Endothelial cell (in vitro differentiated cells): ENCODE results near the gene UGT1A5. TPM values are rescaled to one million over a fixed set of nuclear protein-coding genes. Genes with fewer than 3 reads are reported as not detected.

Experiments used
- DNase-seq: peaks from one replicate; pipeline ENCODE4 v3.0.0; 2021; ENCODE audit warnings: low spot score
- H3K27ac Mint-ChIP-seq: one replicate; pipeline ENCODE4 v1.8.0; 2021; ENCODE audit warnings: mixed read lengths, inconsistent platforms; ENCODE audit not compliant: unreplicated experiment
- H3K27me3 Mint-ChIP-seq: one replicate; pipeline ENCODE4 v1.8.0; 2021; ENCODE audit warnings: mild to moderate bottlenecking, moderate library complexity, mixed read lengths, inconsistent platforms; ENCODE audit not compliant: unreplicated experiment
- H3K36me3 Mint-ChIP-seq: one replicate; pipeline ENCODE4 v1.8.0; 2021; ENCODE audit warnings: mild to moderate bottlenecking, low read depth, mixed read lengths, inconsistent platforms; ENCODE audit not compliant: unreplicated experiment
- H3K4me1 Mint-ChIP-seq: one replicate; pipeline ENCODE4 v1.8.0; 2021; ENCODE audit warnings: mild to moderate bottlenecking, mixed read lengths, inconsistent platforms; ENCODE audit not compliant: unreplicated experiment
- H3K4me3 Mint-ChIP-seq: one replicate; pipeline ENCODE4 v1.8.0; 2021; ENCODE audit warnings: mild to moderate bottlenecking, mixed read lengths, inconsistent platforms; ENCODE audit not compliant: unreplicated experiment
- H3K9me3 Mint-ChIP-seq: one replicate; pipeline ENCODE4 v1.8.0; 2021; ENCODE audit warnings: mixed read lengths, inconsistent platforms; ENCODE audit not compliant: unreplicated experiment
- total RNA-seq: library from RNA; stranded (reverse); fragmentation: NEBNext Ultra II Directional; extraction: Animal tissue kit (Norgen Biotek cat#: 25700); gene quantifications from one replicate; pipeline ENCODE4 v1.2.1, GENCODE V29; 2021; ENCODE audit not compliant: unreplicated experiment
- TF ChIP-seq, protein P1 (sequence below): fragments of 200-600 bp; sonication (generic); IDR thresholded peaks from one replicate; pipeline ENCODE4 v1.5.0; 2021; ENCODE audit warnings: antibody characterized with exemption; ENCODE audit not compliant: unreplicated experiment

UGT1A5 gene
- total RNA-seq, 1 donor from 2014 or later, result not detected

DNA sequence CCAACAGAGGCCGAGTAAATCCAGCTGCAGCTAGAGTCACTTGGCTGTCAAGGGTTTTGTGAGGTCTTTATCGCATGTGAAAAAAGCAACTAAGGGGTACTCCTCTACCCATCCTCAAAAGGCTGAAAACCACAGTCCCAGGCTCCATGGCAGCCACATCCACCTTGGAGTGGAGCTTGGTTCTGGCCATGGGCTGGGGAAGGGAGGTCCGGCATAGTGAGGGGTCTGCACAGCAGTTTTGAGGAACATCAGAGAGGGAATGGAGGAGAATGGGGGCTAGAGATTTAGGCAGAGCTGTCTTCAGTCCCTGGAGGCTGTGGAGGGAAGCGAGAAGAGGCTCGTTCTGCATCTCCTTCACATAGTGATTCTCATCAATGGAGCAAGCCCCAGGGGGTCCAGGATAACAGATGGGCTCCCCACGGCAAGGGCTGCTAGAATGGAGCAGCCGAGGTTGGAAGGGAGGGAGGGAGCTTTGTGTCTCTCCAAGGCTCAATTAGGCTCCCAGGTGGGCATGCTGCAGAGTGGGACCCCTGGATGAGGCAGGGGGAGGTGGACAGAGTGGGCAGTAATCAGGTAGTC is 86.5 kb downstream of the UGT1A5 start:
- Mint-ChIP-seq H3K36me3 (no peaks in the 10 kb centered on the region), H3K4me1 (no peaks in the 10 kb centered on the region), H3K27me3 (peaks cover 14% of the 10 kb centered on the region), H3K9me3 (no peaks in the 10 kb centered on the region), H3K4me3 (no peak overlapping the region), H3K27ac (no peak overlapping the region)
- TF ChIP-seq, protein P1, sequence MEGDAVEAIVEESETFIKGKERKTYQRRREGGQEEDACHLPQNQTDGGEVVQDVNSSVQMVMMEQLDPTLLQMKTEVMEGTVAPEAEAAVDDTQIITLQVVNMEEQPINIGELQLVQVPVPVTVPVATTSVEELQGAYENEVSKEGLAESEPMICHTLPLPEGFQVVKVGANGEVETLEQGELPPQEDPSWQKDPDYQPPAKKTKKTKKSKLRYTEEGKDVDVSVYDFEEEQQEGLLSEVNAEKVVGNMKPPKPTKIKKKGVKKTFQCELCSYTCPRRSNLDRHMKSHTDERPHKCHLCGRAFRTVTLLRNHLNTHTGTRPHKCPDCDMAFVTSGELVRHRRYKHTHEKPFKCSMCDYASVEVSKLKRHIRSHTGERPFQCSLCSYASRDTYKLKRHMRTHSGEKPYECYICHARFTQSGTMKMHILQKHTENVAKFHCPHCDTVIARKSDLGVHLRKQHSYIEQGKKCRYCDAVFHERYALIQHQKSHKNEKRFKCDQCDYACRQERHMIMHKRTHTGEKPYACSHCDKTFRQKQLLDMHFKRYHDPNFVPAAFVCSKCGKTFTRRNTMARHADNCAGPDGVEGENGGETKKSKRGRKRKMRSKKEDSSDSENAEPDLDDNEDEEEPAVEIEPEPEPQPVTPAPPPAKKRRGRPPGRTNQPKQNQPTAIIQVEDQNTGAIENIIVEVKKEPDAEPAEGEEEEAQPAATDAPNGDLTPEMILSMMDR, result no peak
- DNase-seq, result no peak

DNA sequence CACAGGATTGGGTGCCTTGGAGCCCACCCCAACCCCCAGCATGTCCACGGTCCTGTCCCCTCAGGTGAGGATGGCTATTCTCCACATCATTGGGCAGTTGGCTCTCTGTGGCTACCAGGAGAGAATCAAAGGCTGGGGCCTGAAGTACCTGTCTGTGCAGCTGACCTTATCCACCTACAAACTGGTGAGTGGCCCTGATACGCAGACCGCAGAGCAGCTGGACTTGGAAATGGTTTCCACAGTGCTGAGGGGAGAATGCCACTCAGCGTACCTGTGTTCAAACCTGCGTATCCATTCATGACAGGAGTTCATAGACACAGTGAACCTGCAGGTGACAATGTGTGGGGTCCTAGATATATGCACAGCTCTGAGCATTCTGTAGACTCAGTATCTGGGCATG is 87.0 kb downstream of the UGT1A5 start:
- Mint-ChIP-seq H3K9me3 (no peaks in the 10 kb centered on the region), H3K4me3 (no peak overlapping the region), H3K27ac (no peak overlapping the region), H3K36me3 (no peaks in the 10 kb centered on the region), H3K27me3 (peaks cover 12% of the 10 kb centered on the region), H3K4me1 (no peaks in the 10 kb centered on the region)
- no peak for DNase-seq
- TF ChIP-seq, protein P1, result no peak

DNA sequence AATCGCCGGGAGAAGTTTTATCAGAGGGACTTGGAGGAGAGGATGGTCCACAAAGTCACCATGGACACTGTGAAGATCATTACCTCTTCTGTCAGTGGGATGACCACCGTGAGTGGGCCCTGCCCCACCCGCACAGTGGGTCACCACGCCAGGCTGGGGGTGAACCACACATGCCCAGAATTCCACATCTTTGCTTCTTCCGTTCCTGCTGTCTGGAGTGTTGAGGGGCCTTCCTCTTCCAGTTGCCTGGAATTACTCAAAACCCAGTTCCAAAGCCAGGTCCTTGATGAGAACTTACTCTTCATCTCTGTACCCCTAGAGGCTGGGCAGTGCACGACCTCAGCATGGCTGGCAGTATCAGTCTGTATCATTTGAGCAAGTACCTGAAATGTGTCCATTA is 87.5 kb downstream of the UGT1A5 start:
- H3K36me3 Mint-ChIP-seq, result no peaks in the 10 kb centered on the region
- H3K4me1 Mint-ChIP-seq, result no peaks in the 10 kb centered on the region
- no peak for DNase-seq
- no peak overlapping the region for H3K4me3 Mint-ChIP-seq
- no peaks in the 10 kb centered on the region for H3K9me3 Mint-ChIP-seq
- TF ChIP-seq, protein P1, result no peak
- H3K27me3 Mint-ChIP-seq, result peaks cover 11% of the 10 kb centered on the region
- H3K27ac Mint-ChIP-seq, result no peak overlapping the region

DNA sequence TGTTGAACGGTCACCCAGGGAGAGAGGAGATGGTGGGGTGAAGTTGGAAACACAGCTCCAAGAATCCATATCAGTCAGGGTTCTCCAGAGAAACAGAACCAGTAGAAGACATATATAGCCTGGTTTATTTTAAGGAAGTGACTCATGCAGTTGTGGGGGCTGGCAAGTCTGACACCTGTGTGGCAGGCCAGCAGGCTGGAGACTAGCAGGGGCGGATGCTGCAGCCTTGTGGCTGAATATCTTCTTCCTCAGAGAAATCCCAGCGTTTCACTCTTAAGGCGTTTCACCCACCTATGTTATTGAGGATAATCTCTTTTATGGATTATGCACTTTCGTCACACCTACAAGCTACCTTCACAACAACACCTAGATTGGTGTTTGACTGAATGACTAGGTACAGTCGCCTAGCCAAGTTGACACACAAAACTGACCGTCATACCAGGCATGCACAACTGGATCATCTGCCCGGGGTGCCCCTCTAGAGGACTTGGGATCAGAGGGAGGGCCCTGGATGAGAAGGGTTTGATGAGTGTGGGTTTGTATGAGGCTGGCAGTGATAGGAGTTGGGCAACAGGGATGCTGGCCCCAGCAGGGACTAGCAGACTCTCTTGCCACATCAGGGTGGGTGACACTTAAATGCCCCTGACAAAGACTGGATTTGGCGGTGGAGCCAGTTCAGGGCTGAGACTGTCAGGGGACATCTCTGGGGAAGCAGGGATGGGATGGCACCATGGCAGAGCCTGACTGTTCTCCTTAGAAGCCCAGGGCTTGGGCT is 88.8 kb downstream of the UGT1A5 start:
- no peak for DNase-seq
- TF ChIP-seq, protein P1, result no peak
- Mint-ChIP-seq H3K27me3 (peaks cover 11% of the 10 kb centered on the region), H3K4me3 (no peak overlapping the region), H3K4me1 (no peaks in the 10 kb centered on the region), H3K27ac (no peak overlapping the region), H3K9me3 (no peaks in the 10 kb centered on the region), H3K36me3 (no peaks in the 10 kb centered on the region)

DNA sequence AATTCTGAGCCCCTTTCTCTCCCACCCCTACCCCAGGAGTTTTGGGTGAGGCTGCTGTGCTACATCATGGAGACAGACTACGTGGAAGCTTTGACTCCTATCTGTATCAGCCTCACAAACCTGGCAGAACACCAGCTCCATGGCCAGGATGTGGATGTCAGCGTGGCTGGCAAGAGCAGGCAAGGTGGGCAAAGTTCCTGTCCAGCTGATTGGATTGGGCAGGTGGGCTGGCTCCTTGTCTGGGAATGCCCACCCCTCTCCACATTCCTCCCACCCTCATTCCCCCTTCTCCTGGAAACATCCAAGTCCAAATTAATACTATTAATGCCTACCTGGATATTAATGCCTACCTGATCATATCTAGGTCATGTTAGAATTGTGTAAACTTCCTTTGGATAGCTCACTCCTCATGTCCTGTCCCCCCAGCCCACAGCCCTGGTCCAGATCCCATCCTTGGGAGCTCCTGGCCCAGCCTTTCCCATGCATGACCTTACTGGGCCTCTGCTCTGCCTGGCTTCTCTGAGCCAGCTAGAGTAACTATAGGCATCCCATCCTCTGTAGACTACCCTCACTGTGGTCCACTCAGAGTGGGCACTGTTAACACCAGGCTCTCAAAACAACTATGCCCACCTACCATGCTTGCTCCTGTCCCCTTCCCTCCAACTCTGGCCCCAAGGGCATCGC is 89.6 kb downstream of the UGT1A5 start:
- no peak for DNase-seq
- H3K4me1 Mint-ChIP-seq, result no peaks in the 10 kb centered on the region
- no peaks in the 10 kb centered on the region for H3K36me3 Mint-ChIP-seq
- no peak overlapping the region for H3K27ac Mint-ChIP-seq
- no peak overlapping the region for H3K4me3 Mint-ChIP-seq
- H3K27me3 Mint-ChIP-seq, result peaks cover 11% of the 10 kb centered on the region
- TF ChIP-seq, protein P1, result no peak
- H3K9me3 Mint-ChIP-seq, result no peaks in the 10 kb centered on the region
